ENCODE measurements around the gene SMOC1. TPM values are rescaled to one million over a fixed set of nuclear protein-coding genes. Genes with fewer than 3 reads are reported as not detected.

SMOC1 gene
- total and polyA plus RNA-seq, 2 of the 8 experiments (the other 6 are each of a cell fraction or from before 2014, with no cell fraction given), result 1.6 to 2.4 TPM

- Histone ChIP-seq H3K4me2 (ENCODE audit: insufficient read depth in 1 of 2, low read depth in 2 of 2, low read length in 2 of 2) (no peak overlapping the region), H4K8ac (ENCODE audit: extremely low read depth, insufficient read depth, low read length) (no peak overlapping the region), H4K20me1 (replicated peaks in 1 of 2; ENCODE audit: control insufficient read depth in 1 of 2, insufficient read depth in 2 of 2, low read length in 2 of 2) (no peaks in the 10 kb centered on the region), H2BK12ac (ENCODE audit: low read depth, low read length) (no peak overlapping the region; the same call in 1 of the 2 replicates), H4K91ac (replicated peaks; ENCODE audit: insufficient read length, low read length) (peak overlapping the region; percentile 15), H2BK15ac (ENCODE audit: low read length) (no peak overlapping the region), H2AK5ac (ENCODE audit: low read depth, low read length) (no peak overlapping the region), H3K27me3 (replicated peaks in 1 of 4; ENCODE audit: control insufficient read depth in 3 of 4, extremely low read depth in 1 of 4, insufficient read depth in 3 of 4, low read length in 3 of 4) (peaks cover 0 to 4% (median 0%) of the 10 kb centered on the region in 4 experiments; a peak in 3 of 7 replicates), H3K18ac (ENCODE audit: extremely low read depth, low read length) (peak overlapping the region; percentile 22; the same call in 1 of the 2 replicates), H4K5ac (ENCODE audit: insufficient read length, low read depth, low read length) (no peak overlapping the region), H2BK5ac (ENCODE audit: low read depth, low read length) (no peak overlapping the region), H3K9me3 (ENCODE audit: insufficient read depth in 2 of 2, low read depth in 1 of 2, low read length in 1 of 2) (no peaks in the 10 kb centered on the region), H3K23me2 (ENCODE audit: low read depth, low read length) (no peaks in the 10 kb centered on the region), H3K79me1 (ENCODE audit: low read depth, low read length) (no peaks in the 10 kb centered on the region), H3K4me1 (replicated peaks in 1 of 4; ENCODE audit: control insufficient read depth in 3 of 4, insufficient read depth in 4 of 4, low read length in 3 of 4) (peaks cover 0 to 15% (median 10%) of the 10 kb centered on the region in 4 experiments; a peak in 4 of 7 replicates), H3K9ac (replicated peaks in 1 of 4; ENCODE audit: extremely low read depth in 1 of 4, low read depth in 3 of 4, low read length in 3 of 4) (no peak overlapping the region), H3K14ac (ENCODE audit: insufficient read length) (no peak overlapping the region), H3K79me2 (ENCODE audit: control insufficient read depth in 1 of 2, insufficient read depth in 2 of 2, low read length in 2 of 2) (no peaks in the 10 kb centered on the region), H3K23ac (ENCODE audit: insufficient read length) (no peak overlapping the region), H2BK20ac (ENCODE audit: low read length) (no peak overlapping the region), H3K4me3 (ENCODE audit: extremely low read depth in 1 of 4, insufficient read depth in 2 of 4, low read depth in 3 of 4, low read length in 4 of 4) (no peak overlapping the region), H3K4ac (replicated peaks; ENCODE audit: insufficient read length, low read depth, low read length) (no peak overlapping the region), H2AFZ (ENCODE audit: low read length) (0 out of 2 replicates have a peak overlapping the region, but pooled peaks have one; percentile 40), H3K36me3 (ENCODE audit: control insufficient read depth in 2 of 4, insufficient read depth in 4 of 4, low read length in 3 of 4) (no peaks in the 10 kb centered on the region), H3K56ac (replicated peaks; ENCODE audit: insufficient read length, low read depth, low read length) (no peak overlapping the region), H2BK120ac (replicated peaks; ENCODE audit: low read depth, low read length) (no peak overlapping the region), H3K27ac (ENCODE audit: low read depth, low read length) (no peak overlapping the region)
- ChIA-PET CTCF (ENCODE audit: partially characterized antibody) (interaction anchor here (0.7 to 3.9 kb wide), 9 partner anchors 18 to 591 kb away, joined by 3 to 15 read pairs (median 3); no protein-coding TSS in a partner anchor), POLR2A (ENCODE audit: partially characterized antibody) (no interaction called here)
- FAIRE-seq (no peak), DNase-seq (ENCODE audit: low read depth in 1 of 2, low spot score in 2 of 2) (peak in 1 of 2 experiments; percentile 45)
- TF ChIP-seq CBX5 (IDR thresholded peaks at IDR 0.05; ENCODE audit: low read depth, low read length) (no peak), E2F6 (IDR thresholded peaks at IDR 0.05) (peak; percentile 47; the same call in 1 of the 2 replicates), GTF2F1 (IDR thresholded peaks at IDR 0.05; ENCODE audit: borderline replicate concordance, low read depth, low read length) (no peak)
- WGBS, 2 experiments (ENCODE audit: extremely low coverage in 1 of 2, insufficient coverage in 1 of 2, insufficient read length in 1 of 2, insufficient replicate concordance in 2 of 2, low coverage in 1 of 2, low lambda C conversion rate in 2 of 2, missing lambda C conversion rate in 1 of 2), result 88% methylated on average over 14 of the region's 14 CpGs; no CpG with 5 or more reads in 1 of the 2 experiments
Measured at GRCh38 chr14:69859591-69859990, 19.6 kb upstream of the SMOC1 start.

Measured in H1 (cell line).